K562 (cell line): Measurements from ENCODE around the gene CACNA2D3. TPM values are rescaled to one million over a fixed set of nuclear protein-coding genes. Genes with fewer than 3 reads are reported as not detected.

Experiments used
- ATAC-seq: fragments of 200-7000 bp; cut with Tn5 transposase; 3 replicates; pipeline ENCODE4 v1.9.1; 2020; ENCODE audit warnings: moderate library complexity
- BruUV-seq: library from RNA; stranded (reverse); fragments of 400-500 nt; replicated peaks from 2 replicates; lab custom pipeline; 2021; lab: Mats Ljungman, UMichigan
- CTCF ChIA-PET: fragments of 300-600 bp; formaldehyde crosslinking; extraction: SDS; loops from one replicate; lab custom pipeline; 2021; ENCODE audit warnings: low intra/inter-chr PET ratio; lab: Yijun Ruan, JAX
- POLR2A ChIA-PET: fragments of 300-600, 350-650 bp; sonication (Branson Sonifier 250); formaldehyde crosslinking; extraction: SDS; loops from one replicate; lab custom pipeline; 2021; ENCODE audit warnings: antibody characterized with exemption, inconsistent platforms; lab: Yijun Ruan, JAX
- DNase-seq, 4 experiments: peaks; one replicate each; pipeline versions ENCODE4 v3.0.0 to v3.0.0-alpha.2; 2011 to 2018; ENCODE audit warnings: low spot score in 3 of 4, mixed read lengths in 3 of 4; ENCODE audit errors: extremely low read depth in 1 of 4
- FAIRE-seq: peaks from 2 replicates; lab custom pipeline; 2011; peaks lifted over from hg19 to GRCh38; lab: Jason Lieb, UNC
- H2AFZ ChIP-seq: 2 replicates; pipeline ENCODE4 v1.6.0; 2011; ENCODE audit warnings: low read depth, low read length, control low read depth, inconsistent platforms
- H3K27ac ChIP-seq: fragments of 200-600 bp; 3 replicates; pipeline ENCODE4 v1.8.0; 2011; ENCODE audit warnings: low read depth, mild to moderate bottlenecking, control low read depth, inconsistent platforms, low read length, moderate library complexity, mixed read lengths; ENCODE audit errors: extremely low read depth
- H3K27me3 ChIP-seq, 2 experiments: fragments of 300-600 bp in 1 of 2; 2 replicates in 1 of 2; 3 replicates in 1 of 2; pipeline versions ENCODE4 v1.6.0 to v1.8.0; 2011; ENCODE audit warnings: inconsistent platforms in 2 of 2, low read length in 2 of 2, mild to moderate bottlenecking in 1 of 2, mixed read lengths in 1 of 2, moderate library complexity in 1 of 2; ENCODE audit not compliant: control insufficient read depth in 2 of 2, insufficient read depth in 2 of 2
- H3K36me3 ChIP-seq: fragments of 300-600 bp; 3 replicates; pipeline ENCODE4 v1.8.0; 2011; ENCODE audit warnings: mild to moderate bottlenecking, low read length, inconsistent platforms; ENCODE audit not compliant: control insufficient read depth, insufficient read depth
- H3K4me1 ChIP-seq, 2 experiments: fragments of 200-600 bp in 1 of 2; replicated peaks in 1 of 2; 2 replicates in 1 of 2; 3 replicates in 1 of 2; pipeline versions ENCODE4 v1.5.1 to v1.8.0; 2011; ENCODE audit warnings: inconsistent platforms in 2 of 2, low read length in 2 of 2, mild to moderate bottlenecking in 1 of 2, mixed read lengths in 1 of 2, moderate library complexity in 1 of 2; ENCODE audit not compliant: control insufficient read depth in 2 of 2, insufficient read depth in 2 of 2
- H3K4me2 ChIP-seq: 2 replicates; pipeline ENCODE4 v1.6.1; 2011; ENCODE audit warnings: low read length, control low read depth, inconsistent platforms, mixed read lengths; ENCODE audit not compliant: insufficient read depth
- H3K4me3 ChIP-seq: fragments of 200-600 bp; sonication (generic), shearing (Covaris generic); 2 replicates; pipeline ENCODE4 v1.5.1; 2016; ENCODE audit warnings: control low read depth, inconsistent platforms
- H3K79me2 ChIP-seq: fragments of 200-600 bp; 3 replicates; pipeline ENCODE4 v1.8.0; 2011; ENCODE audit warnings: low read length, inconsistent platforms; ENCODE audit not compliant: control insufficient read depth, insufficient read depth
- H3K9ac ChIP-seq, 2 experiments: 2 replicates each; pipeline versions ENCODE4 v1.6.0 to v1.6.1; 2011; ENCODE audit warnings: low read depth in 2 of 2, low read length in 2 of 2, control low read depth in 1 of 2, inconsistent platforms in 1 of 2, mild to moderate bottlenecking in 1 of 2, mixed read lengths in 1 of 2; ENCODE audit not compliant: insufficient read depth in 1 of 2
- H3K9me1 ChIP-seq: one replicate; pipeline ENCODE4 v1.6.0; 2011; ENCODE audit warnings: inconsistent platforms, mild to moderate bottlenecking, low read length, moderate library complexity; ENCODE audit not compliant: control insufficient read depth, insufficient read depth
- H3K9me3 ChIP-seq: replicated peaks from 2 replicates; pipeline ENCODE4 v1.5.1; 2011; ENCODE audit warnings: low read depth, low read length, inconsistent platforms; ENCODE audit not compliant: control insufficient read depth, insufficient read depth
- H4K20me1 ChIP-seq: replicated peaks from 2 replicates; pipeline ENCODE4 v1.6.1; 2011; ENCODE audit warnings: low read length, inconsistent platforms, mixed read lengths; ENCODE audit not compliant: control insufficient read depth, insufficient read depth
- BRF1 ChIP-seq: IDR thresholded peaks from 3 replicates; pipeline ENCODE4 v1.6.1; 2011; ENCODE audit warnings: borderline replicate concordance, mild to moderate bottlenecking; ENCODE audit not compliant: insufficient read length; ENCODE audit errors: extremely low read depth
- CREB1 ChIP-seq, 2 experiments: sonication (generic) in 1 of 2; formaldehyde crosslinking in 1 of 2; IDR thresholded peaks; 2 replicates each; pipeline versions ENCODE4 v1.6.1 to v1.8.0; 2012 to 2022; ENCODE audit warnings: inconsistent platforms in 1 of 2, mild to moderate bottlenecking in 1 of 2, missing genetic modification reagents in 1 of 2, moderate library complexity in 1 of 2
- OTX1 ChIP-seq: fragments of 450-650 bp; formaldehyde crosslinking; IDR thresholded peaks from 2 replicates; pipeline ENCODE4 v1.4.0; 2022; ENCODE audit warnings: mild to moderate bottlenecking
- SP1 ChIP-seq: sonication (generic); formaldehyde crosslinking; IDR thresholded peaks from 2 replicates; pipeline ENCODE4 v1.8.1; 2022; ENCODE audit warnings: mild to moderate bottlenecking, missing genetic modification reagents
- ZEB2 ChIP-seq: fragments of 450-650 bp; IDR thresholded peaks from 2 replicates; pipeline ENCODE4 v1.6.1; 2016
- ZNF174 ChIP-seq: fragments of 250-450 bp; sonication (Bioruptor Pico); IDR thresholded peaks from 2 replicates; pipeline ENCODE4 v1.4.0; 2020; ENCODE audit warnings: mild to moderate bottlenecking
- ZNF318 ChIP-seq, 2 experiments: fragments of 450-650 bp; IDR thresholded peaks; 2 replicates each; pipeline ENCODE4 v1.6.1; 2016; ENCODE audit warnings: mild to moderate bottlenecking in 2 of 2, borderline replicate concordance in 1 of 2, low read depth in 1 of 2, moderate library complexity in 1 of 2
- in situ Hi-C: fragments of 300-500 bp; cut with MboI; formaldehyde crosslinking; loops from 4 replicates; pipeline ENCODE4 v1.15.0; 2018; ENCODE audit warnings: inconsistent platforms, mixed read lengths
- intact Hi-C: fragments of 100-400 bp; cut with micrococcal nuclease; formaldehyde crosslinking; loops from 2 replicates; pipeline ENCODE4 v1.14.2; 2022
- polyA plus RNA-seq, 8 experiments: library from polyadenylated mRNA; depleted of rRNA in 4 of 8; stranded (reverse) in 5 of 8; unstranded in 3 of 8; fragments of >200 nt; fragmentation: Nextera tagmentation in 2 of 8; fragmentation: Illumina TruSeq in 1 of 8; extraction: Ambion mirVana in 2 of 8; extraction: Trizol in 1 of 8; gene quantifications; 2 replicates each; pipeline versions ENCODE4 v1.2.1 to v1.2.3, GENCODE V29; 2011 to 2014; ENCODE audit warnings: inconsistent platforms in 1 of 8, missing spikeins in 1 of 8
- total RNA-seq, 7 experiments: library from RNA; depleted of rRNA in 6 of 7; stranded (reverse); fragments of >200 nt in 6 of 7; fragmentation: Illumina TruSeq in 2 of 7; extraction: Trizol in 2 of 7; gene quantifications; 2 replicates each; pipeline versions ENCODE4 v1.2.1 to v1.2.3, GENCODE V29; 2011 to 2021; ENCODE audit warnings: low replicate concordance in 1 of 7

The CACNA2D3 gene
- total and polyA plus RNA-seq, 9 of the 15 experiments (the other 6 are each of a cell fraction or from before 2014, with no cell fraction given), result 0.01 TPM; not detected in 8

GRCh38 chr3:55094676-55095075 is 972.3 kb downstream of the CACNA2D3 start:
- CTCF ChIA-PET, result no interaction called here
- POLR2A ChIA-PET, result no interaction called here
- TF ChIP-seq BRF1 (no peak), ZEB2 (no peak), CREB1 (IDR thresholded peaks at IDR 0.05) (no peak), CREB1 (CRISPR knock-in tag; IDR thresholded peaks at IDR 0.05) (no peak), ZNF174 (CRISPR knock-in tag) (no peak), SP1 (CRISPR knock-in tag) (no peak), OTX1 (no peak), ZNF318 (IDR thresholded peaks at IDR 0.05; ENCODE audit: borderline replicate concordance in 1 of 2, low read depth in 1 of 2) (no peak)

More at GRCh38 chr3:55094676-55095075, 972.3 kb downstream of the CACNA2D3 start:
- Histone ChIP-seq H3K9me1 (no peaks in the 10 kb centered on the region), H3K9ac (no peak overlapping the region), H2AFZ (no peak overlapping the region), H3K4me2 (no peak overlapping the region), H4K20me1 (no peaks in the 10 kb centered on the region), H3K79me2 (no peaks in the 10 kb centered on the region), H3K9me3 (no peaks in the 10 kb centered on the region), H3K27ac (no peak overlapping the region), H3K4me1 (no peaks in the 10 kb centered on the region), H3K27me3 (no peaks in the 10 kb centered on the region), H3K36me3 (no peaks in the 10 kb centered on the region), H3K4me3 (no peak overlapping the region)
- intact Hi-C loops (no loop called here), in situ Hi-C loops (no loop called here)
- no peak for DNase-seq
- BruUV-seq, result no TSS peak
- ATAC-seq, result no peak
- no peak for FAIRE-seq
